ENCODE data around the gene INTS11. TPM values are rescaled to one million over a fixed set of nuclear protein-coding genes. Genes with fewer than 3 reads are reported as not detected.

Gene INTS11
- total RNA-seq, 1 donor from 2014 or later = 52.8 TPM

DNA sequence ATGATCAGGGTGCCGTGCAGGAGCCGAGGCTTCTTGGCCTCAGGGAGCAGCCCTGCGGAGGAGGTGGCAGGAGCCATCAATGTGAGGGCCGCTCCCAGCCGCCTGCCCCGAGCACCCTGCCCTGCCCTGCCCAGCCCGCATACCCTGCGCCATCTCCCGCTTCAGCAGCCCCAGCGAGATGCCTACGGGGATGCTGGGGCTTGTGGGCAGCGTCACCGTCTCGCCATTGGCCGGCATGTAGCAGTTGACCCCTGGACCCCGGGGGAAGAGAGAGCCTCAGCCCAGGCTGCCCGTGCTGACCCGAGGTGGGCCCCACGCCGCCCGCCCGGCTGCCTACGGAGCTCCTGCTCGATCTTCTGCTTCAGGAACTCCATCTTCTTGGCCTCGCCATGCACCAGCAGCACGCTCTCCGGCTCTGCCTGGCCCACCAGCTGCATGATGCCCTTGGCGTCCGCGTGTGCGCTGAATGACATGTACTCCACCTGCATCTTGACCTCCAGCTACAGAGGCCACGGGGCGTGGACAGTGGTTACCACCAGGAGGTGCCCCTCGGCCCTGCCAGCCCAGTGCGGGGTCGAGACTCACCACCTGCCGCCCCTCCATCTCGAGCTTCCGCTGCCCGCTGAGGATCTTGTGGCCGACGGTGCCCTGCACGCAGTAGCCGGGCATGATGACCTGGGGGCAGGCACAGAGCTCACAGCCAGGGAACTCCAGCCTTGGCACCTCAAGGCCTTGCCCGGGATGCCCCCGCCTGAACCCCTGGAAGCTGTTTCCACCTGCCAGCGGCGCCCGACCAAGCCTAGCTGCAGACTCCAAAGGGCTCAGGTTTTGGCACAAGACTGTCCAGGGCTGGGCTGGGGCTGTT is 11.8 kb downstream of the INTS11 start:
- no peak for DNase-seq

- no peak for DNase-seq
Measured at GRCh38 chr1:1311107-1312104, 13.1 kb downstream of the INTS11 start.

DNA sequence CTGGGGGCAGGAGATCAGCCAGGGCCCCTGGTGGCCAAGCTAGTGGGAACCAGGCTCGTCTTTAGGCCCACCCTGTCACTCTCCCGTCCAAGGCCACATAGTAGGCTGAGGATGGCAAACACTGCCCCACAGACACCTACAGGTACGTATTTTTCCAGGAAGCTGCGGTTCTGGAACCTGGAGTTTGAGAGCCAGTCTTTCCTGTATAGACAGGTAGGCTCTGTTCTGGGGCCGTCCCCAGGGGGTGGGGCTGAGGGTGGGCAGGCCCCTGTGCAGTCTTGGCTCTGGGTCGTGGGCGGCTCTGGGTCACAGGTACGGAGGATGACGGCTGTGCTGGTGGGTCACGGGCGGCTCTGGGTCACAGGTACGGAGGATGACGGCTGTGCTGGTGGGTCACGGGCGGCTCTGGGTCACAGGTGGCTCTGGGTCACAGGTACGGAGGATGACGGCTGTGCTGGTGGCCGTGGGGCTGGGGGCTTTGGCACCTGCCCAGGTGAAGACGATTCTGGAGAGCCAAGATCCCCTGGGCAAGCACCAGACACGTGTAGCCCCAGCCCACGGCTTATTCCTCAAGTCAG is 13.9 kb downstream of the INTS11 start:
- no peak for DNase-seq

DNA sequence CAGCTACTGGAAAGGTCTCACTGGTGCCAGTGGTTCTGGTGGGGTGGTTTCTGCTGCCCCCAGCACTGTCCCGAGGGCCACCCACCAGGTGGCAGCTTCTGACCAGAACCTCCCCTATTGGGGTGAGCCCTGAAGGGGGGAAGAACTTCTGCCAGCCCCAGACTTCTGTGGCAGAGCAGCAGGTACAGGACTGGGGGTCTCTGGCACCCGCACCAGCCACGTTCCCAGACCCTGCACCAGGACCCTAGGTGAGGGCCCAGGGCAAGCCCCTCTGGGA is 14.4 kb downstream of the INTS11 start:
- no peak for DNase-seq

GRCh38 chr1:1309251-1310108 is 15.0 kb downstream of the INTS11 start:
- peak; percentile 27 for DNase-seq

GRCh38 chr1:1308756-1309250 is 15.7 kb downstream of the INTS11 start:
- peak; percentile 20 for DNase-seq

- DNase-seq = peak; percentile 92
Measured at GRCh38 chr1:1307923-1308755, 16.3 kb downstream of the INTS11 start, which contains the start of the genes ACAP3 and PUSL1. ACAP3 (minus strand) TSS chr1:1307930; CDS start chr1:1307815, 115 bp downstream. PUSL1 (plus strand) TSS chr1:1308597; CDS start chr1:1308644, 47 bp downstream.

GRCh38 chr1:1307261-1307922 is 17.1 kb downstream of the INTS11 start:
- DNase-seq = peak; percentile 31

DNA sequence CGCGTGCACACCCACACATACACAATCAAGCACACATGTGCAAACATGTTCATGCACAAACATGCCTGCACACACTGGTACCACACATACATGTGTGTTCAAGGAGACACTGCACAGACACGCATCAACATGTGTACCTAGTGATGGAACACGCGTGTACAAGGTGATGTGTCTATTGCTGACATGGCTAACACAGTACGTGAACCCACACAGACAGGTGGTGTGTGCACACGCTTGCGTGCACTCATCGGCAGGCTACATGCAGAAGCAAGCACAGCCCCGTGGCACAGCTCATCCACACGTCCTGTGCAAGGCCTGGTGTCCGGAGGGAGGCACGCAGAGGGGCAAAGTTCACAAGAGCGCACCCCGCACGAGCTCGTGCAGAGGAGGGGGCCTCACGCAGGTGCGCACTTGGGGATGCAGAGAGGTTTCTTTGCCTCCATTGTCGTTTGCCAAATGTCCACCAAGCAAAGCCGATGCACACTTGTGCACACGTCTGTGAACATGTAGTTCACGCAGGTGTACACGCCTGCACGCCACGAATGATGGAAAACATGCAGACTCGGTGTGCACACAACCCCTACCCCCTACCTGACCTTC is 17.7 kb downstream of the INTS11 start:
- DNase-seq = peak; percentile 18

- peak; percentile 25 for DNase-seq
Measured at GRCh38 chr1:1306070-1306660, 18.3 kb downstream of the INTS11 start.

DNA sequence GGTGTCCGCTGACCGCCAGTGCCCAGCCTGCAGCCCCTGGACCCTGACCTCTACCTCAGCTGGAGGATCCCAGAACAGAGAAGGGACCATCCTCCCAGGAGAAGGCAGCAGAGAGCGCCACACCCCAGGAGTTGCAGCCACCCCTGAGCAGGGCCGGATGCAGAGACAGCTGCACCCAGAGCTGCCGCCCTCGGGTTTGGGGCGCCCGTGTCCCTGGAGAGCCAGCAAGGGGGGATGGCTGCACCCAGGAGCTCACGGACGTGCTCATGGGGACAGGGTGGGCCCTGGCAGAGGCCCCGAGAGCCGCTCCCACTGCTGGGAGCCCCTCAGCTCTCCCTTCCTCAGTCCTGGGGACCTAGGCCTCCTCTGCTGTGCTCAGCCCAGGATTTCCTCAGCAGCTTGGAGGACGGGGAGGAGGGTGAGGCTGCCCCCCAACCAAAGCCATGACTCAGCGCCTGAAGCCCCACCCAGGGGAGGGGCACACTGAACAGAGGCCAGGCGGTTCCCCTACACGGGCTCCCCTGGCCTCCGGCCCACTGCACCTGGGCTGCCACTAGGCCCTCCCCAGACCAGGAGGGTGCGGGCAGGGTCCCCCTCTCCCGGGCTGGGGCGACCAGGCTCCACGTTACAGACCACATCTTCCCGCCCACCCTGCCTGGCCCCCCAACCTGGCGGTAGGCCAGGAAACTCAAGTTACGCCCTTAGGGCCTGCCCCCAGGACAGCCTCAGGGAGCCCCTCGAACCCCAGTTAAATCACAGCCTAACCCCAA is 19.0 kb downstream of the INTS11 start:
- DNase-seq = peak; percentile 48

- DNase-seq = peak; percentile 44
Measured at GRCh38 chr1:1304331-1305299, 19.8 kb downstream of the INTS11 start.

DNA sequence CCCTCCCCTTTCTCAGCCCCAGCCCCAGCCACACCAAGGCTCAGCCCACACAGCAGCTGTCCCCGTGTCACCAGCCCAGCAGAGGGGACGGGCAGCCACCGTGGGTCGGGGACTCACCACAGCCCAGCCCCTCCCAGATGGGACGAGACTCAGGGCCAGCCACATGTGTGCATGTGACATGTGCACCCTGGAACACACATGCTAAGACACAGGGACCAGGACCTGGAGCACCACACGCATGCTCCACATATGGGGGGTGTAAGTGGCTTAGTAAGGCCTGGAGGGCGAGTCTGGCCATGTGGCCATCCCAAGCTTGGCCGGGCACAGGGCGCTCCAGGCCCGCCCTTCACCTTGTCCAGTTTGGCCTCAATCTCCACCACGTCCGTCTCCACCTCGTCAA is 20.7 kb downstream of the INTS11 start:
- no peak for DNase-seq

GRCh38 chr1:1302951-1303509 is 21.4 kb downstream of the INTS11 start:
- no peak for DNase-seq

DNA sequence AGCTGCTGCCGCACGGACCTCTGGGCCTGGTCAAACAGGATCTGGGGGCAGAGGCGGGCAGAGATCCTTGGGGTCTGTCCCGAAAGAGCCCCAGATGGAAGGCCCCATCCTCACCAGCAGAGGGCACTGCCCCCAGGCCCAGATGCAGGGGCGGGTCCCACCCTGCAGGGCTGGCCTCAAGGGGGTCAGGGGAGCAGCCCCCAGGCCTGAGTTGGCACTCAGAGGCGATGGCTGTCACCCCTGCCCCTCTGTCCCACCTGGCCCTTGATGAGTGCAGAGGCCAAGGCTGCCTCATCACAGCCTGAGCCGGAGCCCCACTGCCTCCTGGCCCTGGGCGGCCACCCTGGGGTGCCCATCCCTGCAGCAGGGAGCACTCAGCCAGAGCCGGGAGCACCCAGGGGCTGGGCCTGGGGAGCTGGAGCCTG is 22.4 kb downstream of the INTS11 start:
- peak; percentile 43 for DNase-seq

GRCh38 chr1:1300352-1300739 is 24.1 kb downstream of the INTS11 start:
- DNase-seq = no peak
